Activated CD8-positive, alpha-beta T cell treated with anti-CD3 and anti-CD28 coated beads for 36 hours (primary cell): ENCODE measurements around the gene DCAF6. TPM values are rescaled to one million over a fixed set of nuclear protein-coding genes. Genes with fewer than 3 reads are reported as not detected.
A peak's percentile ranks its signal among the peaks of the same experiment; 100 is the strongest.

ENCODE experiments used
- ATAC-seq: fragments of 200-7000 bp; cut with Tn5 transposase; one replicate; pipeline ENCODE4 v1.10.0; 2021; ENCODE audit warnings: mild to moderate bottlenecking, moderate library complexity
- CTCF ChIA-PET: fragments of 350-600 bp; sonication (Branson Sonifier 250); formaldehyde crosslinking; loops from one replicate; lab custom pipeline; 2021; ENCODE audit warnings: antibody characterized with exemption; lab: Charles Lee
- POLR2A ChIA-PET: fragments of 350-600 bp; sonication (Branson Sonifier 250); formaldehyde crosslinking; loops from one replicate; lab custom pipeline; 2021; ENCODE audit warnings: antibody characterized with exemption; lab: Charles Lee
- DNase-seq: peaks from one replicate; pipeline ENCODE4 v3.0.0-alpha.2; 2020
- H3K27ac Mint-ChIP-seq: one replicate; pipeline ENCODE4 v1.8.0; 2021; ENCODE audit warnings: mild to moderate bottlenecking, mixed read lengths
- H3K27me3 Mint-ChIP-seq: one replicate; pipeline ENCODE4 v1.8.0; 2021; ENCODE audit warnings: mixed read lengths
- H3K36me3 Mint-ChIP-seq: one replicate; pipeline ENCODE4 v1.8.0; 2021; ENCODE audit warnings: low read depth, mixed read lengths
- H3K4me1 Mint-ChIP-seq: one replicate; pipeline ENCODE4 v1.8.0; 2021; ENCODE audit warnings: low read depth, mixed read lengths
- H3K4me3 Mint-ChIP-seq: one replicate; pipeline ENCODE4 v1.8.0; 2021; ENCODE audit warnings: mild to moderate bottlenecking, moderate library complexity, mixed read lengths
- H3K9me3 Mint-ChIP-seq: one replicate; pipeline ENCODE4 v1.8.0; 2021; ENCODE audit warnings: mixed read lengths
- CTCF ChIP-seq: fragments of 200-600 bp; IDR thresholded peaks from one replicate; pipeline ENCODE4 v1.8.0; 2022; ENCODE audit warnings: antibody characterized with exemption, mild to moderate bottlenecking
- intact Hi-C: fragments of 100-400 bp; cut with micrococcal nuclease; formaldehyde crosslinking; loops from one replicate; pipeline ENCODE4 v1.10.0; 2022
- total RNA-seq, 2 experiments: library from RNA; stranded (reverse); gene quantifications; one replicate each; pipeline ENCODE4 v1.2.3, GENCODE V29; 2021

DCAF6 gene
- total RNA-seq, 2 experiments from 2014 or later = 21.6 to 22.6 TPM

- intact Hi-C loops = loop anchor here (5.0 to 10.0 kb wide), 3 partner anchors 147 to 370 kb away; partner anchors contain the start of genes DCAF6 and MPC2
- ATAC-seq = peak; percentile 69
- POLR2A ChIA-PET = interaction anchor here (0.8 to 1.5 kb wide), 2 partner anchors 7 to 14 kb away, joined by 4 read pairs; no protein-coding TSS in a partner anchor
- H3K4me1 Mint-ChIP-seq = no peaks in the 10 kb centered on the region
- no peaks in the 10 kb centered on the region for H3K9me3 Mint-ChIP-seq
- no peaks in the 10 kb centered on the region for H3K36me3 Mint-ChIP-seq
- DNase-seq = peak; percentile 79
- CTCF ChIA-PET = interaction anchor here (0.6 to 5.1 kb wide), 27 partner anchors 8 to 282 kb away, joined by 3 to 105 read pairs (median 4); partner anchors contain the start of genes ADCY10 and GPR161
- H3K27me3 Mint-ChIP-seq = peaks cover 2% of the 10 kb centered on the region
- no peak overlapping the region for H3K27ac Mint-ChIP-seq
- TF ChIP-seq CTCF = peak; percentile 96
- H3K4me3 Mint-ChIP-seq = no peak overlapping the region
Observed at GRCh38 chr1:168084396-168085231, 148.1 kb downstream of the DCAF6 start.

GRCh38 chr1:168085401-168085872 lies 149.0 kb downstream of the DCAF6 start:
- ChIA-PET POLR2A (interaction anchor here (0.8 kb wide), 1 partner anchor 15 kb away, joined by 4 read pairs; no protein-coding TSS in a partner anchor), CTCF (interaction anchor here (0.7 to 5.1 kb wide), 15 partner anchors 9 to 283 kb away, joined by 3 to 105 read pairs (median 4); partner anchors contain the start of gene GPR161)
- Mint-ChIP-seq H3K27ac (no peak overlapping the region), H3K9me3 (no peaks in the 10 kb centered on the region), H3K36me3 (no peaks in the 10 kb centered on the region), H3K27me3 (peaks cover 2% of the 10 kb centered on the region), H3K4me1 (no peaks in the 10 kb centered on the region), H3K4me3 (no peak overlapping the region)
- ATAC-seq (no peak), DNase-seq (no peak)
- TF ChIP-seq CTCF = no peak
- intact Hi-C loops = loop anchor here (10.0 kb wide), 1 partner anchor 371 kb away; no protein-coding TSS in a partner anchor

- no peak overlapping the region for H3K4me3 Mint-ChIP-seq
- H3K36me3 Mint-ChIP-seq = no peaks in the 10 kb centered on the region
- peaks cover 2% of the 10 kb centered on the region for H3K27me3 Mint-ChIP-seq
- no peaks in the 10 kb centered on the region for H3K9me3 Mint-ChIP-seq
- no peak for ATAC-seq
- H3K4me1 Mint-ChIP-seq = no peaks in the 10 kb centered on the region
- no peak overlapping the region for H3K27ac Mint-ChIP-seq
- ChIA-PET POLR2A (no interaction called here), CTCF (interaction anchor here (1.1 to 5.1 kb wide), 6 partner anchors 10 to 152 kb away, joined by 3 to 105 read pairs (median 4); no protein-coding TSS in a partner anchor)
- DNase-seq = no peak
- no peak for TF ChIP-seq CTCF
- intact Hi-C loops = loop anchor here (10.0 kb wide), 1 partner anchor 372 kb away; no protein-coding TSS in a partner anchor
Observed at GRCh38 chr1:168086438-168086837, 150.0 kb downstream of the DCAF6 start.

- intact Hi-C loops = loop anchor here (10.0 kb wide), 1 partner anchor 373 kb away; no protein-coding TSS in a partner anchor
- peaks cover 2% of the 10 kb centered on the region for H3K27me3 Mint-ChIP-seq
- H3K4me1 Mint-ChIP-seq = no peaks in the 10 kb centered on the region
- no peak overlapping the region for H3K4me3 Mint-ChIP-seq
- DNase-seq (no peak), ATAC-seq (no peak)
- ChIA-PET POLR2A (no interaction called here), CTCF (interaction anchor here (1.2 kb wide), 2 partner anchors 16 to 58 kb away, joined by 3 to 4 read pairs; no protein-coding TSS in a partner anchor)
- no peaks in the 10 kb centered on the region for H3K9me3 Mint-ChIP-seq
- no peak for TF ChIP-seq CTCF
- no peaks in the 10 kb centered on the region for H3K36me3 Mint-ChIP-seq
- H3K27ac Mint-ChIP-seq = no peak overlapping the region
Observed at GRCh38 chr1:168087696-168088095, 151.2 kb downstream of the DCAF6 start.
